Measurements from ENCODE around the gene C5AR2. TPM values are rescaled to one million over a fixed set of nuclear protein-coding genes. Genes with fewer than 3 reads are reported as not detected.

The C5AR2 gene
- total and polyA plus RNA-seq, 4 donors, result 0.61 to 2.8 (median 1.8) TPM

DNA sequence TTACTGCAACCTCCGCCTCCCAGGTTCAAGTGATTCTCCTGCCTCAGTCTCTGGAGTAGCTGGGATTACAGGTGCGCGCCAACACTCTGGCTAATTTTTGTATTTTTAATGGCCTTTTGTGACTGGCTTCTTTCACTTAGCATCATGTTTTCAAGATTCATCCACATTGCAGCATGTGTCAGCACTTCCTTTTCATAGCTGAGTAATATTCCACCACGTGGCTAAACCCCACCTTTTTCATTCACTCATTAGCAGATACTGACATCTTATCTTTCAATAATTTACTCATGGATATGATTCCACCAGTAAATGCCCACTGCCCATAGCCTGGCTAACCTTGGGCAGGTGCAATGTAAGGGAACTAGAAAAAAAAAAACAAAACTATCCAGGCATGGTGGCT is 15.5 kb upstream of the C5AR2 start:
- DNase-seq (ENCODE audit: low spot score), result no peak
- H3K27me3 ChIP-seq (ENCODE audit: control insufficient read depth in 4 of 4, insufficient read depth in 4 of 4, low read length in 3 of 4), result no peaks in the 10 kb centered on the region
- H3K4me1 ChIP-seq (ENCODE audit: control insufficient read depth in 4 of 4, insufficient read depth in 4 of 4, low read length in 3 of 4), result peaks cover 3 to 6% (median 3%) of the 10 kb centered on the region in 4 donors
- WGBS, result 90% methylated on average over 4 of the region's 4 CpGs
- no peak for TF ChIP-seq TAF1 (conservative IDR thresholded peaks at IDR 0.05)
- TF ChIP-seq GABPA (IDR thresholded peaks at IDR 0.05 in 1 of 2, conservative IDR thresholded peaks at IDR 0.05 in 1 of 2), result no peak
- no peak for TF ChIP-seq REST (IDR thresholded peaks at IDR 0.05)
- no peak for TF ChIP-seq ATF3 (IDR thresholded peaks at IDR 0.05)
- no peak for TF ChIP-seq MAX (IDR thresholded peaks at IDR 0.05)
- no peak for TF ChIP-seq YY1 (IDR thresholded peaks at IDR 0.05)
- TF ChIP-seq SP1 (IDR thresholded peaks at IDR 0.05), result no peak
- no peak for TF ChIP-seq EGR1 (IDR thresholded peaks at IDR 0.05; ENCODE audit: low read depth in 2 of 2)
- no peak overlapping the region for H3K9ac ChIP-seq (ENCODE audit: low read depth in 1 of 2, low read length in 2 of 2)
- H3K9me3 ChIP-seq (ENCODE audit: control insufficient read depth in 4 of 4, low read length in 3 of 4), result no peaks in the 10 kb centered on the region
- H3K27ac ChIP-seq (ENCODE audit: low read depth in 1 of 2, low read length in 2 of 2), result no peak overlapping the region
- H3K36me3 ChIP-seq (ENCODE audit: control insufficient read depth in 4 of 4, insufficient read depth in 3 of 4, low read depth in 1 of 4, low read length in 3 of 4), result no peaks in the 10 kb centered on the region
- H3K4me3 ChIP-seq (ENCODE audit: low read depth in 1 of 3, low read length in 3 of 3), result no peak overlapping the region

GRCh38 chr19:47319923-47320871 is 11.8 kb upstream of the C5AR2 start:
- no peak for TF ChIP-seq HNF4A (conservative IDR thresholded peaks at IDR 0.05)
- TF ChIP-seq GABPA (IDR thresholded peaks at IDR 0.05 in 1 of 2, conservative IDR thresholded peaks at IDR 0.05 in 1 of 2), result no peak
- TF ChIP-seq NR2F2 (IDR thresholded peaks at IDR 0.05), result no peak
- TF ChIP-seq HNF4G (IDR thresholded peaks at IDR 0.05), result no peak
- TF ChIP-seq SP1 (IDR thresholded peaks at IDR 0.05), result no peak
- 95% methylated on average over 46 of the region's 46 CpGs for WGBS
- no peak overlapping the region for H3K4me3 ChIP-seq (ENCODE audit: low read depth in 1 of 3, low read length in 3 of 3)
- no peaks in the 10 kb centered on the region for H3K27me3 ChIP-seq (ENCODE audit: control insufficient read depth in 4 of 4, insufficient read depth in 4 of 4, low read length in 3 of 4)
- H3K9me3 ChIP-seq (ENCODE audit: control insufficient read depth in 4 of 4, low read length in 3 of 4), result no peaks in the 10 kb centered on the region
- H3K36me3 ChIP-seq (ENCODE audit: control insufficient read depth in 4 of 4, insufficient read depth in 3 of 4, low read depth in 1 of 4, low read length in 3 of 4), result no peaks in the 10 kb centered on the region
- no peak overlapping the region for H3K9ac ChIP-seq (ENCODE audit: low read depth in 1 of 2, low read length in 2 of 2)
- H3K27ac ChIP-seq (ENCODE audit: low read depth in 1 of 2, low read length in 2 of 2), result no peak overlapping the region
- H3K4me1 ChIP-seq (ENCODE audit: control insufficient read depth in 4 of 4, insufficient read depth in 4 of 4, low read length in 3 of 4), result peaks cover 1 to 4% (median 2%) of the 10 kb centered on the region in 4 donors
- no peak for DNase-seq (ENCODE audit: low spot score)

- DNase-seq (ENCODE audit: low spot score), result no peak
- H3K4me1 ChIP-seq (ENCODE audit: control insufficient read depth in 4 of 4, insufficient read depth in 4 of 4, low read length in 3 of 4), result no peaks in the 10 kb centered on the region
- 86% methylated on average over 1 of the region's 1 CpG for WGBS
- no peaks in the 10 kb centered on the region for H3K36me3 ChIP-seq (ENCODE audit: control insufficient read depth in 4 of 4, insufficient read depth in 3 of 4, low read depth in 1 of 4, low read length in 3 of 4)
- no peaks in the 10 kb centered on the region for H3K9me3 ChIP-seq (ENCODE audit: control insufficient read depth in 4 of 4, low read length in 3 of 4)
- no peaks in the 10 kb centered on the region for H3K27me3 ChIP-seq (ENCODE audit: control insufficient read depth in 4 of 4, insufficient read depth in 4 of 4, low read length in 3 of 4)
- H3K4me3 ChIP-seq (ENCODE audit: low read depth in 1 of 3, low read length in 3 of 3), result no peak overlapping the region
- TF ChIP-seq RXRA (IDR thresholded peaks at IDR 0.05) (no peak), EGR1 (IDR thresholded peaks at IDR 0.05; ENCODE audit: low read depth in 2 of 2) (no peak), HNF4A (conservative IDR thresholded peaks at IDR 0.05) (no peak), RAD21 (IDR thresholded peaks at IDR 0.05) (no peak)
- no peak overlapping the region for H3K9ac ChIP-seq (ENCODE audit: low read depth in 1 of 2, low read length in 2 of 2)
- H3K27ac ChIP-seq (ENCODE audit: low read depth in 1 of 2, low read length in 2 of 2), result peak overlapping the region in 1 of 2 donors; percentile 20
Observed at GRCh38 chr19:47321630-47322029, 10.3 kb upstream of the C5AR2 start.

Measured in liver (tissue), 9 donors.